ENCODE results near the gene SRGAP1.

- TF ChIP-seq POLR2A (IDR thresholded peaks at IDR 0.05) (no peak), CTCF (IDR thresholded peaks at IDR 0.05) (no peak)
Observed at GRCh38 chr12:63857771-63858670, 13.5 kb downstream of the SRGAP1 start.

Measured in stomach (tissue), 4 donors.